Right cardiac atrium (tissue), 5 donors: ENCODE results near the gene KCNH4. TPM values are rescaled to one million over a fixed set of nuclear protein-coding genes. Genes with fewer than 3 reads are reported as not detected.
A peak's percentile ranks its signal among the peaks of the same experiment; 100 is the strongest.

Source experiments
- ATAC-seq, 2 donors: fragments of 200-7000 bp; cut with Tn5 transposase; one replicate each; pipeline versions ENCODE4 v1.8.0 to v1.9.1; 2020; ENCODE audit warnings: moderate library complexity in 2 of 2, mild to moderate bottlenecking in 1 of 2
- DNase-seq, 3 donors: peaks; one replicate each; pipeline ENCODE4 v3.0.0-alpha.2; 2020
- H3K27ac ChIP-seq: one replicate; pipeline ENCODE4 v1.5.1; 2013; ENCODE audit warnings: mild to moderate bottlenecking, low read length, control low read depth, moderate library complexity
- H3K27me3 ChIP-seq: one replicate; pipeline ENCODE4 v1.6.1; 2013; ENCODE audit not compliant: control insufficient read depth, insufficient read depth
- H3K4me1 ChIP-seq: one replicate; pipeline ENCODE4 v1.6.1; 2013; ENCODE audit warnings: low read length; ENCODE audit not compliant: control insufficient read depth, insufficient read depth
- H3K4me3 ChIP-seq: one replicate; pipeline ENCODE4 v1.5.1; 2013; ENCODE audit warnings: low read length, control low read depth
- H3K9me3 ChIP-seq: one replicate; pipeline ENCODE4 v1.6.1; 2013; ENCODE audit warnings: low read length; ENCODE audit not compliant: control insufficient read depth
- WGBS: extraction: QIAGEN DNeasy Blood & Tissue Kit; methylation state at CpG from one replicate; pipeline ENCODE4 v1.1.7; 2013; 5-methylcytosine and 5-hydroxymethylcytosine counted together
- intact Hi-C, 4 donors: fragments of 100-400 bp; cut with DNase I; formaldehyde crosslinking; loops; one replicate each; pipeline versions ENCODE4 v1.11.0 to v1.14.0; 2022 to 2023
- polyA plus RNA-seq: library from polyadenylated mRNA; stranded (reverse); fragments of 200-250 nt; gene quantifications from one replicate; pipeline ENCODE4 v1.2.3, GENCODE V29; 2013
- total RNA-seq, 4 donors: library from RNA; stranded (reverse); fragmentation: NEBNext Ultra II Directional; extraction: Animal tissue kit (Norgen Biotek cat#: 25700); gene quantifications; one replicate each; pipeline ENCODE4 v1.2.1, GENCODE V29; 2021
- donor health status: healthy with polysubstance abuse.
- donor health status: DM: no; HTN: yes; CAD: no.
- donor health status: DM: no; HTN: no; CAD: no.
- donor health status: DM: no; HTN: yes; CAD: no; lungs with severe emphysema.
- donor health status: DM: yes; HTN: yes; CAD: no.

KCNH4 gene
- total and polyA plus RNA-seq, 5 donors = 0.06 to 0.28 (median 0.14) TPM; not detected in 1

DNA sequence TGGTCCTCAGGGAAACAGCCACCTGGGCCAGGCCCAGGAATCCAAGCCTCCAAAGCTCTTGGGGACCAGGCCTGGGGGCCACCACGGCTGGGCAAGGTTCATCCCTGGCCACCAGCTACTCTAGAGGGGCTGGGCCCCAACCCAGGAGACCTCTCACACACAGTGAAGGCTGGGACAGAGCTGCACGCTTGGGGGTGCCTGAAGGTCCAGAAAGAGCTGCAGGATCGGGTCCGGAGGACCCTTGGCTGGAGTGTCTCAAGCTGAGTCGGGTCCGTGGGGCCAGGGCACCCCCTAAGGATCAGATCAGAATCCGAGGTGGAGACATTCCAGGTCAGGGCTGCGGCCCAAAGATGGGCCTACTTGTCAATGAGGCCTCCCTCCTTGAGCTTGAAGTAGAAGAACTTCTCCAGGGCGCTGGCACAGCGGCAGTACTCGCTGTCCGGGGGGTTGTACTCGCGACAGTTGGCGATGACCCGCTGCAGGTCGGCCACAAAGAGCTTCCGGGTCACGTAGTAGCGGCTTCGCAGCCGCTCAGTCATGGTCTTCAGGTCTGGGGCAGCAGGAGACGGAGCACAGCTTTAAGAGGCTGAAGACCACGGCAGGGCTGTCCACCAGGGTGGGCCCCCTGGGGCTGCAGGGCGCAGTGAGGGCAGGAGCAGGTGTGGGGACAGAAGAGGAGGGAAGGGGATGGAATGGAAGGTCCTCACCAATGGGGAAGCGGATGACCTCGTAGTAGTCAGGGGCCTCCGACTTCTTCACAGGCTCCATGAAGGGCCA, 67.5 kb downstream of the KCNH4 start:
- no peak overlapping the region for H3K4me3 ChIP-seq
- H3K4me1 ChIP-seq = no peaks in the 10 kb centered on the region
- H3K27ac ChIP-seq = peak overlapping the region; percentile 74
- no peaks in the 10 kb centered on the region for H3K9me3 ChIP-seq
- intact Hi-C loops = loop anchor here in 1 of 4 donors (10.0 kb wide), 1 partner anchor 89 kb away; the partner anchor contains the start of gene NKIRAS2
- DNase-seq = peak in 1 of 3 donors; percentile 57
- H3K27me3 ChIP-seq = no peaks in the 10 kb centered on the region
- 89% methylated on average over 28 of the region's 28 CpGs for WGBS
- no peak for ATAC-seq

- intact Hi-C loops = loop anchor here in 1 of 4 donors (10.0 kb wide), 1 partner anchor 88 kb away; the partner anchor contains the start of gene NKIRAS2
- Histone ChIP-seq H3K4me1 (no peaks in the 10 kb centered on the region), H3K27me3 (no peaks in the 10 kb centered on the region), H3K4me3 (peak within 1 kb of the TSS; percentile 49), H3K27ac (peak within 1 kb of the TSS; percentile 84), H3K9me3 (no peaks in the 10 kb centered on the region)
- ATAC-seq = peak; percentile 86 to 87
- DNase-seq = peak; percentile 71 to 88 (median 83)
- WGBS = 6% methylated on average over 10 of the region's 10 CpGs
Observed at GRCh38 chr17:42112552-42113176, 68.3 kb downstream of the KCNH4 start, which contains the start of gene DHX58. TSS of gene DHX58 (minus strand) at chr17:42112714. CDS start at chr17:42111892, 822 bp downstream.

DNA sequence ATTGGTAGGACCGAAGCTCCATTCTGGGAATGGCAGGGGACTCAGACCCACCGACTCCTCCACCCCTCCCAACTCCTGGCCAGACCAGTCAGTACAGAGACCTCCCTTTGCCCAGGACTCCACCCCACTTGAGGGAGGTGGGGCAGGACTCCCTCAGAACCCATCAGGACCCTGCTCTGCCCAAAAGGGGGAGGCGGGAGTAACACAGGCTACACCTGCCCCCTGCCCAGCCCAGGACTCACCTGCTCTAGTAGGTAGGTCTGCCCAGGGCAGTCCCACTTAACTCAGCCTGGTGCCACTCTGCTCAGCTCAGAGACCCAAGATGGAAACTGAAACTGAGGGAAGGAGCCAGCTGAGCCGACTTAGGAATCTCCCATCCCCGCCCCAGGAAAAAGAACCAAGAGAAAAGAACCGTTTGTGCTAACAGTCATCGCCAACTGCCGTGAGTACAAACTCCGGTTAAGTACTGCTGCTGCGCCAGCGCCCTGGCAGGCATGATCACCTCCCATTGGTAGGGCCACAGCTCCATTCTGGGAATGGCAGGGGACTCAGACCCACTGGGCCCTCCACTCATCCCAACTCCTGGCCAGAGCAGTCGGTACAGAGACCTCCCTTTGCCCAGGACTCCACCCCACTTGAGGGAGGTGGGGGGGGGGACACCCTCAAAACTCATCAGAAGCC, 68.9 kb downstream of the KCNH4 start:
- intact Hi-C loops = loop anchor here in 1 of 4 donors (10.0 kb wide), 1 partner anchor 87 kb away; the partner anchor contains the start of gene NKIRAS2
- peak; percentile 54 to 77 (median 67) for DNase-seq
- peak; percentile 55 to 61 for ATAC-seq
- Histone ChIP-seq H3K9me3 (no peaks in the 10 kb centered on the region), H3K4me3 (peak overlapping the region; percentile 49), H3K4me1 (no peaks in the 10 kb centered on the region), H3K27ac (peak overlapping the region; percentile 84), H3K27me3 (no peaks in the 10 kb centered on the region)
- 20% methylated on average over 12 of the region's 12 CpGs for WGBS

DNA sequence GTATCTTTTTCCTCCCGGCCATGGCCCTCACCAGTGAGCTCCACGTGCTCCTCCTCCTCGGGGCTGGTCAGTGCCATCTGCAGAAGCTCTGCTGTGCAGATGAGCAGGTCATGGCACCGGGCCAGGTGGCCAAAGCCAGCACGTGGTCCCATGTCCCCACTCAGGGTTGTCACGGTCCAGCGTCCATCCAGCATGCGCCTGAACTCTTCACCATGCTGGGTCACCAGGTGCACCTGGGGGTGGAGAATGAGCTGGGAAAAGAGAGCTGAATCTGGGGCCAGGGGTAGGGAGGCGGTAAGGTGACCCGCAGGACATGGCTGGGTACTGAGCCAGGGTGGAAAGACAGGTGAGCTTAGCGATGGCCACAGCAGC, 69.7 kb downstream of the KCNH4 start:
- no peaks in the 10 kb centered on the region for H3K27me3 ChIP-seq
- ATAC-seq (no peak), DNase-seq (peak in 2 of 3 donors; percentile 69 to 71)
- H3K9me3 ChIP-seq = no peaks in the 10 kb centered on the region
- H3K4me3 ChIP-seq = no peak overlapping the region
- WGBS = 86% methylated on average over 11 of the region's 11 CpGs
- H3K4me1 ChIP-seq = no peaks in the 10 kb centered on the region
- intact Hi-C loops = loop anchor here in 1 of 4 donors (10.0 kb wide), 1 partner anchor 86 kb away; the partner anchor contains the start of gene NKIRAS2
- no peak overlapping the region for H3K27ac ChIP-seq

GRCh38 chr17:42110301-42111264, 70.4 kb downstream of the KCNH4 start:
- no peak overlapping the region for H3K4me3 ChIP-seq
- H3K4me1 ChIP-seq = no peaks in the 10 kb centered on the region
- no peak overlapping the region for H3K27ac ChIP-seq
- no peaks in the 10 kb centered on the region for H3K27me3 ChIP-seq
- DNase-seq = peak in 1 of 3 donors; percentile 58
- intact Hi-C loops = loop anchor here in 1 of 4 donors (10.0 kb wide), 1 partner anchor 86 kb away; the partner anchor contains the start of gene NKIRAS2
- no peak for ATAC-seq
- no peaks in the 10 kb centered on the region for H3K9me3 ChIP-seq
- WGBS = 92% methylated on average over 18 of the region's 18 CpGs

DNA sequence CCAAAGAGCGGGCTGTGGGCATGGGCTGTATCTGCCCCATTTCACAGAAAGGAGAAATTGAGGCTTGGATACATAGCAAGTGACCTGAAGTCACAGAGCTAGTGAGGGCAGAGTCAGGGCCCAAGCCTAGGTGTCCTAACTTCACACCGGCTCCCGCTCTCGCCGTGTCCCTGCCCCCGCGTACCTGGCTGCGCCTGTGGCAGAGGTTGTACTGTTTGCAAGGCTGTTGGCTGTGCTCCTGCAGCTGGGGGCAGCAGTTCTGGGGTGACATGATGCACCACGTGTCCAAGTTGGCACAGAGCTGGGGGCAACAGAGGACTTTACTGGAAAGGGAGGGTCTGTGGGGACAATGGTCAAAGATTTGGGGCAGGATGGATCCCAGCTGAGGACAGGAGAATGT, 71.9 kb downstream of the KCNH4 start:
- Histone ChIP-seq H3K27ac (no peak overlapping the region), H3K4me1 (no peaks in the 10 kb centered on the region), H3K4me3 (no peak overlapping the region), H3K9me3 (no peaks in the 10 kb centered on the region), H3K27me3 (no peaks in the 10 kb centered on the region)
- DNase-seq = peak in 1 of 3 donors; percentile 54
- 95% methylated on average over 9 of the region's 9 CpGs for WGBS
- intact Hi-C loops = loop anchor here in 2 of 4 donors (5.0 kb wide), 2 partner anchors 47 to 147 kb away; no protein-coding TSS in a partner anchor
- no peak for ATAC-seq

- Histone ChIP-seq H3K9me3 (no peaks in the 10 kb centered on the region), H3K4me1 (no peaks in the 10 kb centered on the region), H3K4me3 (peak overlapping the region; percentile 25), H3K27ac (no peak overlapping the region), H3K27me3 (no peaks in the 10 kb centered on the region)
- 54% methylated on average over 51 of the region's 51 CpGs for WGBS
- ATAC-seq (peak; percentile 82 to 84), DNase-seq (peak; percentile 76 to 93 (median 87))
- intact Hi-C loops = loop anchor here in 2 of 4 donors (5.0 kb wide), 2 partner anchors 46 to 146 kb away; no protein-coding TSS in a partner anchor
Observed at GRCh38 chr17:42107597-42108576, 73.1 kb downstream of the KCNH4 start.

DNA sequence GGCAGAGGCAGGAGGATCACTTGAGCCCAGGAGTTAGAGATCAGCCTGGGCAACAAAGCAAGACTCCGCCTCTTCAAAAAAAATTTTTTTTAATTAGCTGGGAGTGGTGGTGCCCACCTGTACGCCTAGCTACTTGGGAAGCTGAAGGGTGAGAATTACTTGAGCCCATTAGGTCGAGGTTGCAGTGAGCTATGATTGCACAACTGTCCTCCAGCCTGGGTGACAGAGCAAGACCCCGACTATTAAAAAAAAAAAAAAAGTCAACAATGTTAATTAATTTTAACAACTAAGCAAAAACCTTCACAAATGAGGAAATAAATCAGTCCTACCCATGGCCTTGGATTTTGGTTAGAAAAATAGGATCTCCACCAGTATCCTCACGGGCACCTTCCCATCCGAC, 73.8 kb downstream of the KCNH4 start:
- Histone ChIP-seq H3K27me3 (no peaks in the 10 kb centered on the region), H3K27ac (no peak overlapping the region), H3K4me3 (no peak overlapping the region), H3K4me1 (no peaks in the 10 kb centered on the region), H3K9me3 (no peaks in the 10 kb centered on the region)
- 76% methylated on average over 6 of the region's 6 CpGs for WGBS
- DNase-seq = no peak
- ATAC-seq = no peak
- intact Hi-C loops = loop anchor here in 2 of 4 donors (5.0 kb wide), 2 partner anchors 45 to 145 kb away; no protein-coding TSS in a partner anchor
